A673 (cell line): Measurements from ENCODE around the gene CHRNA4.

ENCODE experiments used
- EZH2 ChIP-seq: fragments of 200-600 bp; sonication (generic); IDR thresholded peaks from 2 replicates; pipeline ENCODE4 v1.6.1; 2017; ENCODE audit warnings: borderline replicate concordance, low read depth, mild to moderate bottlenecking, mixed read lengths, antibody characterized with exemption, low read length; ENCODE audit not compliant: poor library complexity, severe bottlenecking
- TF ChIP-seq, protein P1 (sequence below): fragments of 300-800, 200-600 bp; sonication (generic); conservative IDR thresholded peaks from 2 replicates; pipeline ENCODE4 v1.5.1; 2017; ENCODE audit warnings: low read depth, mild to moderate bottlenecking, antibody characterized with exemption, low read length, moderate library complexity, mixed read lengths

DNA sequence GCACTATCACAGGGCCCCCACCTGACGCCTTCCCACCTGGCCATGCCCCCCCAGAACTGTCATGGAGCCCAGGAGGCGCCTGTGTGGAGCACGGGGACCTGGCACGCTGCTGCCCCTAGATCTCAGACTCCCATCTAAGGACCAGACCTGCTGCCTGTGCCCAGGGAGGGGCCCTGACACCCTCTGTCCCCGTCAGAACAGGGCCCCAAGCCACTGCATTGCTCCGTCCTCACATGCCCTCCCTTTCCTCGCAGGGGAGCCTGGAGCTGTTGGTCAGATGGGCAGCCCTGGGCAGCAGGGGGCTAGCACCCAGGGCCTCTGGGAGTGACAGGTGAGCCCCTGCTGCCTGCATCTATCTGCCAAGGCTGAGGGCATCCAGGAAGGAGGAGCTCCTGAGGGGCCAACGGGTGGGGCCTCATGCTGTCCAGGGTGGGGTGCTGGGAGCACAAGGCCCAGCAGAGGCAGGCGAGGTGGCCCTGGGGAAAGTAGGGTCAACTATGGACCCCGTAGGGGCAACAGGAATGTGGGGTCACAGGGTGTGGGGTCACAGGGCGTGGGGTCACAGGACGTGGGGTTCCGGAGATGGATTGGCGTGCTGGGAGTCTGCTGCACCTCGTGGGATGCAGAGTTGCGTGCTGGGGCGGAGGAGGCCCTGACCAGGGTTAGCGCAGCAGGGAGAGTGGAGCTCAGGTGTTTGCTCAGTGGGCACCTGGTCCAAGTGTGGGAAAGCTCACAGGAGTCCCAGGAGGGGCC lies 31.6 kb downstream of the CHRNA4 start:
- TF ChIP-seq, protein P1, sequence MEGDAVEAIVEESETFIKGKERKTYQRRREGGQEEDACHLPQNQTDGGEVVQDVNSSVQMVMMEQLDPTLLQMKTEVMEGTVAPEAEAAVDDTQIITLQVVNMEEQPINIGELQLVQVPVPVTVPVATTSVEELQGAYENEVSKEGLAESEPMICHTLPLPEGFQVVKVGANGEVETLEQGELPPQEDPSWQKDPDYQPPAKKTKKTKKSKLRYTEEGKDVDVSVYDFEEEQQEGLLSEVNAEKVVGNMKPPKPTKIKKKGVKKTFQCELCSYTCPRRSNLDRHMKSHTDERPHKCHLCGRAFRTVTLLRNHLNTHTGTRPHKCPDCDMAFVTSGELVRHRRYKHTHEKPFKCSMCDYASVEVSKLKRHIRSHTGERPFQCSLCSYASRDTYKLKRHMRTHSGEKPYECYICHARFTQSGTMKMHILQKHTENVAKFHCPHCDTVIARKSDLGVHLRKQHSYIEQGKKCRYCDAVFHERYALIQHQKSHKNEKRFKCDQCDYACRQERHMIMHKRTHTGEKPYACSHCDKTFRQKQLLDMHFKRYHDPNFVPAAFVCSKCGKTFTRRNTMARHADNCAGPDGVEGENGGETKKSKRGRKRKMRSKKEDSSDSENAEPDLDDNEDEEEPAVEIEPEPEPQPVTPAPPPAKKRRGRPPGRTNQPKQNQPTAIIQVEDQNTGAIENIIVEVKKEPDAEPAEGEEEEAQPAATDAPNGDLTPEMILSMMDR, result no peak
- TF ChIP-seq EZH2, result no peak
